PFSK-1 (cell line): ENCODE results near the gene NDUFS5.

Experiments used
- POLR2AphosphoS5 ChIP-seq: IDR thresholded peaks from 2 replicates; pipeline ENCODE4 v1.6.1; 2012; ENCODE audit warnings: low read depth, mild to moderate bottlenecking, control low read depth, low read length, moderate library complexity
- SIN3A ChIP-seq: IDR thresholded peaks from 2 replicates; pipeline ENCODE4 v1.6.1; 2012; ENCODE audit warnings: mild to moderate bottlenecking, low read length, moderate library complexity, borderline replicate concordance; ENCODE audit not compliant: insufficient read depth
- TAF1 ChIP-seq: IDR thresholded peaks from 2 replicates; pipeline ENCODE4 v1.6.1; 2012; ENCODE audit warnings: low read length, control low read depth, borderline replicate concordance; ENCODE audit not compliant: insufficient read depth
- TF ChIP-seq, protein P1 (sequence below), 2 experiments: IDR thresholded peaks; 2 replicates each; pipeline versions ENCODE4 v1.6.1 to v1.8.0; 2011 to 2012; ENCODE audit warnings: low read depth in 2 of 2, low read length in 2 of 2, control low read depth in 1 of 2, inconsistent platforms in 1 of 2, mild to moderate bottlenecking in 1 of 2, moderate library complexity in 1 of 2; ENCODE audit not compliant: insufficient read depth in 1 of 2

DNA sequence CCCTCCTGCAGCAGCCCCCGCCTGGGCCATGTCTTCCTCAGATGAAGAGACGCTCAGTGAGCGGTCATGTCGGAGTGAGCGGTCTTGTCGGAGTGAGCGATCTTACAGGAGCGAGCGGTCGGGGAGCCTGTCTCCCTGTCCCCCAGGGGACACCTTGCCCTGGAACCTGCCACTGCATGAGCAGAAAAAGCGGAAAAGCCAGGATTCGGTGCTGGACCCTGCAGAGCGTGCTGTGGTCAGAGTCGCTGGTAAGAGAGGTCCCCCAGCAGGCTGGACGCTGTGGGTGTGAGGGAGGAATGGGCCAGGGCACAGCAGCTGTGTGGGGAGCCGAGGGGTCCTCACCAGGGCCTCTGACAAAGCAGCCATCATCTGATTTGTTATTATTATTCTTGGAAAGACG is 58.0 kb downstream of the NDUFS5 start:
- TF ChIP-seq SIN3A (no peak), TAF1 (no peak), POLR2AphosphoS5 (no peak)
- TF ChIP-seq, protein P1, sequence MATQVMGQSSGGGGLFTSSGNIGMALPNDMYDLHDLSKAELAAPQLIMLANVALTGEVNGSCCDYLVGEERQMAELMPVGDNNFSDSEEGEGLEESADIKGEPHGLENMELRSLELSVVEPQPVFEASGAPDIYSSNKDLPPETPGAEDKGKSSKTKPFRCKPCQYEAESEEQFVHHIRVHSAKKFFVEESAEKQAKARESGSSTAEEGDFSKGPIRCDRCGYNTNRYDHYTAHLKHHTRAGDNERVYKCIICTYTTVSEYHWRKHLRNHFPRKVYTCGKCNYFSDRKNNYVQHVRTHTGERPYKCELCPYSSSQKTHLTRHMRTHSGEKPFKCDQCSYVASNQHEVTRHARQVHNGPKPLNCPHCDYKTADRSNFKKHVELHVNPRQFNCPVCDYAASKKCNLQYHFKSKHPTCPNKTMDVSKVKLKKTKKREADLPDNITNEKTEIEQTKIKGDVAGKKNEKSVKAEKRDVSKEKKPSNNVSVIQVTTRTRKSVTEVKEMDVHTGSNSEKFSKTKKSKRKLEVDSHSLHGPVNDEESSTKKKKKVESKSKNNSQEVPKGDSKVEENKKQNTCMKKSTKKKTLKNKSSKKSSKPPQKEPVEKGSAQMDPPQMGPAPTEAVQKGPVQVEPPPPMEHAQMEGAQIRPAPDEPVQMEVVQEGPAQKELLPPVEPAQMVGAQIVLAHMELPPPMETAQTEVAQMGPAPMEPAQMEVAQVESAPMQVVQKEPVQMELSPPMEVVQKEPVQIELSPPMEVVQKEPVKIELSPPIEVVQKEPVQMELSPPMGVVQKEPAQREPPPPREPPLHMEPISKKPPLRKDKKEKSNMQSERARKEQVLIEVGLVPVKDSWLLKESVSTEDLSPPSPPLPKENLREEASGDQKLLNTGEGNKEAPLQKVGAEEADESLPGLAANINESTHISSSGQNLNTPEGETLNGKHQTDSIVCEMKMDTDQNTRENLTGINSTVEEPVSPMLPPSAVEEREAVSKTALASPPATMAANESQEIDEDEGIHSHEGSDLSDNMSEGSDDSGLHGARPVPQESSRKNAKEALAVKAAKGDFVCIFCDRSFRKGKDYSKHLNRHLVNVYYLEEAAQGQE (IDR thresholded peaks at IDR 0.05; ENCODE audit: insufficient read depth in 1 of 2, low read depth in 2 of 2, low read length in 2 of 2) = no peak
